IMR-90 (cell line): Measurements from ENCODE around the gene S100A13. TPM values are rescaled to one million over a fixed set of nuclear protein-coding genes. Genes with fewer than 3 reads are reported as not detected.

Experiments used
- ATAC-seq: fragments of 200-7000 bp; cut with Tn5 transposase; 2 replicates; pipeline ENCODE4 v1.9.1; 2020; ENCODE audit warnings: low read depth, mild to moderate bottlenecking, moderate library complexity
- BruUV-seq: library from RNA; stranded (reverse); fragments of 400-500 nt; replicated peaks from 2 replicates; lab custom pipeline; 2021; lab: Mats Ljungman, UMichigan
- CTCF ChIA-PET: fragments of 300-600 bp; formaldehyde crosslinking; extraction: SDS; loops from one replicate; lab custom pipeline; 2021; ENCODE audit warnings: antibody characterized with exemption; lab: Yijun Ruan, JAX
- POLR2A ChIA-PET: fragments of 300-600 bp; sonication (Branson Sonifier 250); formaldehyde crosslinking; loops from one replicate; lab custom pipeline; 2022; ENCODE audit warnings: antibody characterized with exemption; ENCODE audit not compliant: unreplicated experiment; lab: Charles Lee
- DNase-seq: peaks from one replicate; pipeline ENCODE4 v3.0.0; 2013
- H2AFZ ChIP-seq: replicated peaks from 2 replicates; pipeline ENCODE3; 2013; ENCODE audit warnings: low read length, mild to moderate bottlenecking; ENCODE audit not compliant: poor library complexity
- H2AK5ac ChIP-seq: 2 replicates; pipeline ENCODE4 v1.6.1; 2013; ENCODE audit warnings: low read depth, low read length, inconsistent platforms
- H2AK9ac ChIP-seq: replicated peaks from 2 replicates; pipeline ENCODE3; 2013; ENCODE audit warnings: mild to moderate bottlenecking, low read depth, low read length, moderate library complexity; ENCODE audit not compliant: poor library complexity
- H2BK120ac ChIP-seq: 2 replicates; pipeline ENCODE4 v1.6.1; 2013; ENCODE audit warnings: low read depth, low read length, inconsistent platforms
- H2BK15ac ChIP-seq: 3 replicates; pipeline ENCODE4 v1.6.1; 2013; ENCODE audit warnings: low read depth, low read length, inconsistent platforms
- H2BK20ac ChIP-seq: 2 replicates; pipeline ENCODE4 v1.6.1; 2013; ENCODE audit warnings: low read depth, mild to moderate bottlenecking, inconsistent platforms, low read length, moderate library complexity
- H2BK5ac ChIP-seq: 2 replicates; pipeline ENCODE4 v1.6.1; 2013; ENCODE audit warnings: mild to moderate bottlenecking, low read depth, low read length, inconsistent platforms; ENCODE audit not compliant: poor library complexity, severe bottlenecking
- H3K14ac ChIP-seq: replicated peaks from 2 replicates; pipeline ENCODE4 v1.6.1; 2013; ENCODE audit warnings: low read depth, low read length, inconsistent platforms
- H3K18ac ChIP-seq: 2 replicates; pipeline ENCODE4 v1.6.1; 2013; ENCODE audit warnings: low read depth, low read length, control low read depth
- H3K23ac ChIP-seq: 2 replicates; pipeline ENCODE4 v1.6.1; 2013; ENCODE audit warnings: low read depth, low read length, inconsistent platforms
- H3K27ac ChIP-seq: 2 replicates; pipeline ENCODE4 v1.5.1; 2013; ENCODE audit warnings: mild to moderate bottlenecking, control low read depth, low read length; ENCODE audit not compliant: insufficient read depth
- H3K27me3 ChIP-seq: 2 replicates; pipeline ENCODE4 v1.6.1; 2013; ENCODE audit warnings: low read length; ENCODE audit not compliant: control insufficient read depth, insufficient read depth
- H3K36me3 ChIP-seq: 2 replicates; pipeline ENCODE4 v1.6.1; 2013; ENCODE audit warnings: low read length, mixed read lengths; ENCODE audit not compliant: control insufficient read depth, insufficient read depth
- H3K4ac ChIP-seq: 2 replicates; pipeline ENCODE4 v1.6.1; 2013; ENCODE audit warnings: low read depth, low read length, inconsistent platforms
- H3K4me1 ChIP-seq: 2 replicates; pipeline ENCODE4 v1.6.1; 2013; ENCODE audit warnings: low read length, mixed read lengths; ENCODE audit not compliant: control insufficient read depth, insufficient read depth
- H3K4me2 ChIP-seq: 2 replicates; pipeline ENCODE4 v1.6.1; 2013; ENCODE audit warnings: low read depth, mild to moderate bottlenecking, control low read depth, low read length, moderate library complexity
- H3K4me3 ChIP-seq: 2 replicates; pipeline ENCODE4 v1.5.1; 2013; ENCODE audit warnings: low read depth, mild to moderate bottlenecking, control low read depth, low read length, moderate library complexity; ENCODE audit not compliant: insufficient read depth
- H3K56ac ChIP-seq: 2 replicates; pipeline ENCODE4 v1.6.1; 2013; ENCODE audit warnings: low read length, inconsistent platforms; ENCODE audit not compliant: insufficient read depth; ENCODE audit errors: extremely low read depth
- H3K79me1 ChIP-seq, 2 experiments: 2 replicates each; pipeline ENCODE4 v1.6.1; 2013; ENCODE audit warnings: low read length in 2 of 2, inconsistent platforms in 1 of 2, low read depth in 1 of 2
- H3K9ac ChIP-seq: 2 replicates; pipeline ENCODE4 v1.6.1; 2013; ENCODE audit warnings: low read depth, low read length, control low read depth
- H3K9me1 ChIP-seq: 2 replicates; pipeline ENCODE4 v1.6.1; 2013; ENCODE audit warnings: low read length, inconsistent platforms; ENCODE audit not compliant: insufficient read depth
- H3K9me3 ChIP-seq: 2 replicates; pipeline ENCODE4 v1.6.1; 2013; ENCODE audit warnings: low read length; ENCODE audit not compliant: control insufficient read depth, insufficient read depth
- H4K20me1 ChIP-seq: 2 replicates; pipeline ENCODE4 v1.6.1; 2013; ENCODE audit warnings: low read length, inconsistent platforms; ENCODE audit not compliant: insufficient read depth
- H4K5ac ChIP-seq: 2 replicates; pipeline ENCODE4 v1.6.1; 2013; ENCODE audit warnings: mild to moderate bottlenecking, low read depth, low read length, control low read depth
- H4K8ac ChIP-seq, 2 experiments: 2 replicates each; pipeline ENCODE4 v1.6.1; 2013; ENCODE audit warnings: low read depth in 2 of 2, low read length in 2 of 2, control low read depth in 1 of 2, inconsistent platforms in 1 of 2
- H4K91ac ChIP-seq: 2 replicates; pipeline ENCODE4 v1.6.1; 2013; ENCODE audit warnings: low read depth, low read length, inconsistent platforms; ENCODE audit not compliant: insufficient read depth
- BHLHE40 ChIP-seq: fragments of 150-350 bp; IDR thresholded peaks from 2 replicates; pipeline ENCODE4 v1.6.1; 2016; ENCODE audit warnings: mild to moderate bottlenecking, low read depth, low read length
- NFE2L2 ChIP-seq: fragments of 150-350 bp; IDR thresholded peaks from 2 replicates; pipeline ENCODE4 v1.6.1; 2016; ENCODE audit warnings: low read depth, mild to moderate bottlenecking, low read length
- WGBS, 2 experiments: methylation state at CpG; one replicate each; pipeline versions ENCODE4 v1.1.5 to v1.1.7; 2013; ENCODE audit warnings: missing lambda C conversion rate in 2 of 2; ENCODE audit not compliant: insufficient read length in 1 of 2; ENCODE audit errors: extremely low coverage in 2 of 2; 5-methylcytosine and 5-hydroxymethylcytosine counted together
- dilution Hi-C: fragments of 300-500 bp; cut with HindIII; formaldehyde crosslinking; loops from one replicate; pipeline ENCODE4 v1.14.3; 2018; ENCODE audit warnings: low sequenced_read_pairs; ENCODE audit not compliant: unreplicated experiment
- in situ Hi-C: fragments of 300-500 bp; cut with MboI; formaldehyde crosslinking; loops from 3 replicates; pipeline ENCODE4 v1.14.3; 2019; ENCODE audit warnings: low sequenced_read_pairs, inconsistent platforms, mixed read lengths
- intact Hi-C: fragments of 100-400 bp; cut with micrococcal nuclease; formaldehyde crosslinking; loops from 2 replicates; pipeline ENCODE4 v1.10.0; 2022
- polyA plus RNA-seq, 3 experiments: library from polyadenylated mRNA; depleted of rRNA; stranded (reverse); fragments of >200 nt; gene quantifications; 2 replicates each; pipeline ENCODE4 v1.2.3, GENCODE V29; 2012; ENCODE audit warnings: low replicate concordance in 1 of 3
- total RNA-seq: library from RNA; depleted of rRNA; stranded (reverse); fragments of >200 nt; gene quantifications from 2 replicates; pipeline ENCODE4 v1.2.3, GENCODE V29; 2012

Gene S100A13
- total and polyA plus RNA-seq, 2 of the 4 experiments (the other 2 are of a cell fraction), result 122 to 468 TPM

DNA sequence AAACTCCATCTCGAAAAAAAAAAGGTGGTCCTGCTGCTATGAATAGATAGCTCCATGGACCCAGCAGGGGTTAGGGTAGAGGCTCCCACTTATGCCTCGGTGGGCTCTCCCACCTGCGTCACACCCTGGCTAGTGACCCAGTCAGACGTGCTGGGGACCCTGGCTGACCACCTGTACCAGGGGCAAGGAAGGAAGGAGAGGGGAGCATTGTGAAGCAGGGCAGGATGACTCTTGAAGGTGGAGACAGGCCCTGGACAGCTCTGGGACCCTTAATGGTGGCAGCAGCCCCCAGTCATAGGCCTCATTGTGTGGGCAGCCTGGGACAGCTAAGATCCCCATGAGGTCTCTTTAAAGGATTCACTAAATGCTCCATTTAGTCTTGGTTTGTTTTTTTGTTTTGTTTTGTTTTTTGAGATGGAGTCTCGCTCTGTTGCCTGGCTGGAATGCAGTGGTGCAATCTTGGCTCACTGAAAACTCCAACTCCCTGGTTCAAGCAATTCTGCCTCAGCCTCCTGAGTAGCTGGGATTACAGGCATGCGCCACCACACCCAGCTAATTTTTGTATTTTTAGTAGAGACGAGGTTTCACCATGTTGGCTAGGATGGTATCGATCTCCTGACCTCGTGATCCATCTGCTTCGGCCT, 20.8 kb upstream of the S100A13 start:
- WGBS, 2 experiments, result 80% methylated on average over 1 of the region's 10 CpGs; no CpG with 5 or more reads in 1 of the 2 experiments
- ChIA-PET POLR2A (interaction anchor here (0.5 to 0.6 kb wide), 2 partner anchors 40 to 53 kb away, joined by 3 read pairs; no protein-coding TSS in a partner anchor), CTCF (no interaction called here)
- Histone ChIP-seq H2BK120ac (no peak overlapping the region), H3K4ac (no peak overlapping the region), H2AFZ (no peak overlapping the region), H3K4me2 (no peak overlapping the region), H3K23ac (no peak overlapping the region), H3K56ac (no peak overlapping the region), H2BK5ac (no peak overlapping the region), H3K27ac (no peak overlapping the region), H3K9me3 (no peaks in the 10 kb centered on the region), H2AK9ac (no peak overlapping the region), H3K36me3 (peaks cover 21% of the 10 kb centered on the region), H3K9ac (no peak overlapping the region), H2BK20ac (no peak overlapping the region), H3K79me1 (peaks cover under 1 to 30% of the 10 kb centered on the region in 2 experiments; a peak in 3 of 4 replicates), H3K14ac (no peak overlapping the region), H4K91ac (no peak overlapping the region), H2BK15ac (no peak overlapping the region), H3K27me3 (no peaks in the 10 kb centered on the region), H4K5ac (no peak overlapping the region), H2AK5ac (no peak overlapping the region), H3K18ac (no peak overlapping the region), H3K9me1 (peaks cover 10% of the 10 kb centered on the region), H3K4me3 (no peak overlapping the region), H4K20me1 (peaks cover 4% of the 10 kb centered on the region; the same call in 1 of the 2 replicates), H3K4me1 (peaks cover 6% of the 10 kb centered on the region), H4K8ac (0 out of 4 replicates have a peak overlapping the region, but pooled peaks of 1 of the 2 experiments have one; percentile 51)
- ATAC-seq, result 0 out of 2 replicates have a peak, but pooled peaks have one; percentile 6
- TF ChIP-seq BHLHE40, result no peak
- no peak for TF ChIP-seq NFE2L2
- no TSS peak for BruUV-seq
- dilution Hi-C loops, result no loop called here
- DNase-seq, result no peak
- intact Hi-C loops, result no loop called here
- in situ Hi-C loops, result loop anchor here (10.0 kb wide), 1 partner anchor 133 kb away; no protein-coding TSS in a partner anchor
